ENCODE measurements around the gene BCOR. TPM values are rescaled to one million over a fixed set of nuclear protein-coding genes. Genes with fewer than 3 reads are reported as not detected.
A peak's percentile ranks its signal among the peaks of the same experiment; 100 is the strongest.

Gene BCOR
- total and polyA plus RNA-seq, 9 of the 15 experiments (the other 6 are each of a cell fraction or from before 2014, with no cell fraction given) = 27.5 to 113 (median 37.6) TPM

DNA sequence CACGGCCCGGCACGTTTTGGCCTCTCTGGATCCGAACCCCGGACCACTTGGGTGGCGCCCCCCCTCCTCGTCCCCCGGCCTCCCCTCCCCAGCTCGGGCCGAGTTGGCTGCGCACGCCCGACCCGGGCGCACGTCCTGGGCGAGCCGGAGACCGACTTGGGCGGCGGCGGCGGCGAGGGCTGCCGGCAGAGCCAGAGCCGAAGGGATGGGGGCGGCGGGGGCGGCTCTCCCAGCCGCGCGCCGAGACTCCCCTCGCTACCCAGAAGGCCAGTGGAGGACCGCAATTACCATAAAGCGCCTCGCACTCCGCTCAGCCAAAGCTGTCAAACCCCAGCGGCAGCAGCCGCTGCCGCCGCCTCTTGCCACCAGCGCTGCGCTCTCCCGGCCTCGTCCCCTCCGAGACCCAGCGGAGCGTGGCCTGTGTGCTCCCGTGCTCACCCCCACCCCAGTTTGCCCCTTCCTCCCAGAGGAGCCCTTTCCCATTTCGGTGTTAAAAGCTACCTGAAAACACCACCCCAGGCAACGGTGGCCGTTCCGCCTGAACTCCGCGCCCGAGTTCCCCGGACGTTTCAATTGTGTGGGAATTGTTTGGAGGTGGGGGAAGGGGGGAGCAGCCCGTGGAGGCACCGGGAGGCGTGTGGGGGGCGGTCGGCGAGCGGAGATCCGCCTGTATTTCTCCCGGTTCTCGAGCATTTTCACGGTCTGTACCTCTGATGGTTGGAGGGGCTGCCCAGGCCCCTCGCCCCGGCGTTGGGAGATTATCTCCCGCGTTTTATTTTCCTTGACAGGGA, 701 bp upstream of the BCOR start (continued):
- TF ChIP-seq HDAC3 (IDR thresholded peaks at IDR 0.05; ENCODE audit: borderline replicate concordance, partially characterized antibody) (peak; percentile 20), BRF1 (IDR thresholded peaks at IDR 0.05; ENCODE audit: borderline replicate concordance, extremely low read depth, insufficient read length) (no peak), GATA2 (CRISPR knock-in tag; IDR thresholded peaks at IDR 0.05) (no peak), KLF6 (CRISPR knock-in tag; IDR thresholded peaks at IDR 0.05; ENCODE audit: borderline replicate concordance) (no peak), ZBTB1 (CRISPR knock-in tag; IDR thresholded peaks at IDR 0.05; ENCODE audit: borderline replicate concordance, low read depth) (peak; percentile 61; the same call in 1 of the 2 replicates), CTBP1 (IDR thresholded peaks at IDR 0.05; ENCODE audit: borderline replicate concordance) (peak; percentile 14; the same call in 1 of the 2 replicates), ETV1 (tag; conservative IDR thresholded peaks at IDR 0.05; ENCODE audit: low read depth) (no peak), RAD21 (CRISPR knock-in tag; conservative IDR thresholded peaks at IDR 0.05 in 1 of 2, IDR thresholded peaks at IDR 0.05 in 1 of 2) (no peak), RBM22 (IDR thresholded peaks at IDR 0.05; ENCODE audit: low read depth, low read length, poor library complexity, severe bottlenecking) (peak; percentile 93), HDAC6 (IDR thresholded peaks at IDR 0.05; ENCODE audit: low read depth, low read length) (no peak), KLF10 (CRISPR knock-in tag; IDR thresholded peaks at IDR 0.05) (no peak), HOXB6 (CRISPR knock-in tag; IDR thresholded peaks at IDR 0.05; ENCODE audit: borderline replicate concordance) (no peak), RFX1 (IDR thresholded peaks at IDR 0.05) (no peak)
- TF ChIP-seq, protein P1, sequence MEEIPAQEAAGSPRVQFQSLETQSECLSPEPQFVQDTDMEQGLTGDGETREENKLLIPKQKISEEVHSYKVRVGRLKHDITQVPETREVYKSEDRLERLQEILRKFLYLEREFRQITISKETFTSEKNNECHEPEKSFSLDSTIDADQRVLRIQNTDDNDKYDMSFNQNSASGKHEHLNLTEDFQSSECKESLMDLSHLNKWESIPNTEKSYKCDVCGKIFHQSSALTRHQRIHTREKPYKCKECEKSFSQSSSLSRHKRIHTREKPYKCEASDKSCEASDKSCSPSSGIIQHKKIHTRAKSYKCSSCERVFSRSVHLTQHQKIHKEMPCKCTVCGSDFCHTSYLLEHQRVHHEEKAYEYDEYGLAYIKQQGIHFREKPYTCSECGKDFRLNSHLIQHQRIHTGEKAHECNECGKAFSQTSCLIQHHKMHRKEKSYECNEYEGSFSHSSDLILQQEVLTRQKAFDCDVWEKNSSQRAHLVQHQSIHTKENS (CRISPR knock-in tag; IDR thresholded peaks at IDR 0.05) = no peak
- TF ChIP-seq, protein P2, sequence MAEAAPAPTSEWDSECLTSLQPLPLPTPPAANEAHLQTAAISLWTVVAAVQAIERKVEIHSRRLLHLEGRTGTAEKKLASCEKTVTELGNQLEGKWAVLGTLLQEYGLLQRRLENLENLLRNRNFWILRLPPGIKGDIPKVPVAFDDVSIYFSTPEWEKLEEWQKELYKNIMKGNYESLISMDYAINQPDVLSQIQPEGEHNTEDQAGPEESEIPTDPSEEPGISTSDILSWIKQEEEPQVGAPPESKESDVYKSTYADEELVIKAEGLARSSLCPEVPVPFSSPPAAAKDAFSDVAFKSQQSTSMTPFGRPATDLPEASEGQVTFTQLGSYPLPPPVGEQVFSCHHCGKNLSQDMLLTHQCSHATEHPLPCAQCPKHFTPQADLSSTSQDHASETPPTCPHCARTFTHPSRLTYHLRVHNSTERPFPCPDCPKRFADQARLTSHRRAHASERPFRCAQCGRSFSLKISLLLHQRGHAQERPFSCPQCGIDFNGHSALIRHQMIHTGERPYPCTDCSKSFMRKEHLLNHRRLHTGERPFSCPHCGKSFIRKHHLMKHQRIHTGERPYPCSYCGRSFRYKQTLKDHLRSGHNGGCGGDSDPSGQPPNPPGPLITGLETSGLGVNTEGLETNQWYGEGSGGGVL (CRISPR knock-in tag; IDR thresholded peaks at IDR 0.05) = no peak
